Neural cell (in vitro differentiated cells): Measurements from ENCODE around the gene SETD1A. TPM values are rescaled to one million over a fixed set of nuclear protein-coding genes. Genes with fewer than 3 reads are reported as not detected.

Experiments used
- H2AFZ ChIP-seq: fragments of 200-600, 300-800 bp; sonication (generic), shearing (Covaris generic); 2 replicates; pipeline ENCODE4 v1.6.0; 2014; ENCODE audit warnings: low read depth, mild to moderate bottlenecking, antibody characterized with exemption, low read length, moderate library complexity
- H3F3A ChIP-seq: fragments of 200-600 bp; shearing (Covaris generic); 2 replicates; pipeline ENCODE4 v1.6.1; 2016; ENCODE audit warnings: mild to moderate bottlenecking, moderate library complexity, mixed read lengths, antibody characterized with exemption, low read length; ENCODE audit not compliant: insufficient read depth, poor library complexity, severe bottlenecking
- H3K27ac ChIP-seq: fragments of 200-600, 300-800 bp; sonication (generic), shearing (Covaris generic); 2 replicates; pipeline ENCODE4 v1.5.1; 2014; ENCODE audit warnings: mild to moderate bottlenecking, low read length, moderate library complexity
- H3K27me3 ChIP-seq: fragments of 300-800, 200-600 bp; sonication (generic), shearing (Covaris generic); 2 replicates; pipeline ENCODE4 v1.6.0; 2014; ENCODE audit warnings: mild to moderate bottlenecking, low read depth, low read length, moderate library complexity; ENCODE audit not compliant: insufficient read depth
- H3K36me3 ChIP-seq: fragments of 300-800, 200-600 bp; sonication (generic), shearing (Covaris generic); 2 replicates; pipeline ENCODE4 v1.5.1; 2014; ENCODE audit warnings: mild to moderate bottlenecking, antibody characterized with exemption, low read length, moderate library complexity; ENCODE audit not compliant: insufficient read depth
- H3K4me2 ChIP-seq: fragments of 300-800, 200-600 bp; sonication (generic), shearing (Covaris generic); 2 replicates; pipeline ENCODE4 v1.6.0; 2014; ENCODE audit warnings: mild to moderate bottlenecking, low read length
- H3K4me3 ChIP-seq: fragments of 300-800, 200-600 bp; sonication (generic), shearing (Covaris generic); 2 replicates; pipeline ENCODE4 v1.5.1; 2014; ENCODE audit warnings: mild to moderate bottlenecking, low read length, moderate library complexity
- H3K79me2 ChIP-seq: fragments of 200-600 bp; shearing (Covaris generic); replicated peaks from 2 replicates; pipeline ENCODE4 v1.6.0; 2014; ENCODE audit warnings: mild to moderate bottlenecking, low read length, moderate library complexity; ENCODE audit not compliant: insufficient read depth
- H3K9ac ChIP-seq: fragments of 300-800, 200-600 bp; sonication (generic), shearing (Covaris generic); 2 replicates; pipeline ENCODE4 v1.6.1; 2016; ENCODE audit warnings: mild to moderate bottlenecking, low read length, mixed read lengths
- H3K9me2 ChIP-seq: fragments of 200-600 bp; shearing (Covaris generic); 2 replicates; pipeline ENCODE4 v1.6.1; 2016; ENCODE audit warnings: mild to moderate bottlenecking, low read length, mixed read lengths; ENCODE audit not compliant: insufficient read depth
- H3K9me3 ChIP-seq: fragments of 200-600, 300-800 bp; sonication (generic), shearing (Covaris generic); 2 replicates; pipeline ENCODE4 v1.6.1; 2016; ENCODE audit warnings: mild to moderate bottlenecking, mixed run types, low read length, moderate library complexity, mixed read lengths
- H4K20me1 ChIP-seq: fragments of 200-600 bp; shearing (Covaris generic); 2 replicates; pipeline ENCODE4 v1.6.1; 2016; ENCODE audit warnings: mild to moderate bottlenecking, mixed run types; ENCODE audit not compliant: insufficient read depth
- CTCF ChIP-seq: fragments of 450-650 bp; IDR thresholded peaks from 2 replicates; pipeline ENCODE4 v1.5.1; 2014; ENCODE audit warnings: antibody characterized with exemption, mild to moderate bottlenecking, moderate library complexity; ENCODE audit not compliant: poor library complexity, severe bottlenecking
- EP300 ChIP-seq: fragments of 450-650 bp; conservative IDR thresholded peaks from 2 replicates; pipeline ENCODE4 v1.6.1; 2014; ENCODE audit warnings: antibody characterized with exemption, mild to moderate bottlenecking, moderate library complexity; ENCODE audit not compliant: poor library complexity, severe bottlenecking
- EZH2 ChIP-seq: fragments of 200-600, 300-800 bp; shearing (Covaris generic), sonication (generic); IDR thresholded peaks from 2 replicates; pipeline ENCODE4 v1.6.1; 2014; ENCODE audit warnings: antibody characterized with exemption, low read length, borderline replicate concordance, mild to moderate bottlenecking; ENCODE audit not compliant: insufficient read depth, poor library complexity, severe bottlenecking
- MXI1 ChIP-seq: fragments of 450-650 bp; conservative IDR thresholded peaks from 2 replicates; pipeline ENCODE4 v1.6.1; 2014; ENCODE audit warnings: antibody characterized with exemption, mild to moderate bottlenecking; ENCODE audit not compliant: poor library complexity, severe bottlenecking
- POLR2AphosphoS5 ChIP-seq: IDR thresholded peaks from 2 replicates; pipeline ENCODE4 v1.6.1; 2012
- RAD21 ChIP-seq: fragments of 450-650 bp; conservative IDR thresholded peaks from 2 replicates; pipeline ENCODE4 v1.6.1; 2014; ENCODE audit warnings: antibody characterized with exemption, mild to moderate bottlenecking, moderate library complexity
- REST ChIP-seq: IDR thresholded peaks from 2 replicates; pipeline ENCODE4 v1.6.1; 2012; ENCODE audit warnings: borderline replicate concordance
- SMC3 ChIP-seq: fragments of 450-650 bp; conservative IDR thresholded peaks from 2 replicates; pipeline ENCODE4 v1.6.1; 2014; ENCODE audit warnings: antibody characterized with exemption, mild to moderate bottlenecking, moderate library complexity; ENCODE audit not compliant: poor library complexity
- TAF1 ChIP-seq: IDR thresholded peaks from 2 replicates; pipeline ENCODE4 v1.6.1; 2012; ENCODE audit warnings: low read depth
- polyA plus RNA-seq: library from polyadenylated mRNA; depleted of rRNA; stranded (reverse); fragments of >200 nt; gene quantifications from 2 replicates; pipeline ENCODE4 v1.2.3, GENCODE V29; 2014

Gene SETD1A
- polyA plus RNA-seq, 1 donor from 2014 or later = 1.4 TPM

GRCh38 chr16:31031276-31031675 lies 73.7 kb downstream of the SETD1A start:
- Histone ChIP-seq H3K4me3 (no peak overlapping the region), H3K9me3 (no peaks in the 10 kb centered on the region)

GRCh38 chr16:31032736-31033708 lies 75.5 kb downstream of the SETD1A start, which contains the start of gene STX4:
Gene STX4 (plus strand): TSS chr16:31033558. CDS start chr16:31033806, 248 bp downstream.
- Histone ChIP-seq H3K36me3 (no peaks in the 10 kb centered on the region), H3K9me2 (no peaks in the 10 kb centered on the region), H3K9ac (peak within 1 kb of the TSS; percentile 93), H3K9me3 (no peaks in the 10 kb centered on the region), H3F3A (no peaks in the 10 kb centered on the region), H3K4me3 (peak within 1 kb of the TSS; percentile 93), H3K27ac (peak within 1 kb of the TSS; percentile 95), H3K4me2 (peak within 1 kb of the TSS; percentile 74), H3K27me3 (no peaks in the 10 kb centered on the region), H4K20me1 (no peaks in the 10 kb centered on the region), H3K79me2 (peaks cover 6% of the 10 kb centered on the region), H2AFZ (peak within 1 kb of the TSS; percentile 96)
- TF ChIP-seq MXI1 (peak; percentile 89), POLR2AphosphoS5 (peak; percentile 68), EP300 (peak; percentile 90), REST (peak; percentile 74), TAF1 (peak; percentile 72), SMC3 (peak; percentile 35), CTCF (peak; percentile 24), RAD21 (no peak), EZH2 (no peak)

More at GRCh38 chr16:31031276-31031675, 73.7 kb downstream of the SETD1A start:
- TF ChIP-seq SMC3 = no peak
- Histone ChIP-seq H4K20me1 (no peaks in the 10 kb centered on the region), H3K4me2 (no peak overlapping the region), H3K9me2 (no peaks in the 10 kb centered on the region), H3K9ac (no peak overlapping the region), H3K27me3 (no peaks in the 10 kb centered on the region), H3F3A (no peaks in the 10 kb centered on the region), H2AFZ (no peak overlapping the region), H3K27ac (no peak overlapping the region), H3K79me2 (peaks cover 6% of the 10 kb centered on the region), H3K36me3 (no peaks in the 10 kb centered on the region)
